ENCODE data around the gene RNF157.
A peak's percentile ranks its signal among the peaks of the same experiment; 100 is the strongest.

Gene RNF157

DNA sequence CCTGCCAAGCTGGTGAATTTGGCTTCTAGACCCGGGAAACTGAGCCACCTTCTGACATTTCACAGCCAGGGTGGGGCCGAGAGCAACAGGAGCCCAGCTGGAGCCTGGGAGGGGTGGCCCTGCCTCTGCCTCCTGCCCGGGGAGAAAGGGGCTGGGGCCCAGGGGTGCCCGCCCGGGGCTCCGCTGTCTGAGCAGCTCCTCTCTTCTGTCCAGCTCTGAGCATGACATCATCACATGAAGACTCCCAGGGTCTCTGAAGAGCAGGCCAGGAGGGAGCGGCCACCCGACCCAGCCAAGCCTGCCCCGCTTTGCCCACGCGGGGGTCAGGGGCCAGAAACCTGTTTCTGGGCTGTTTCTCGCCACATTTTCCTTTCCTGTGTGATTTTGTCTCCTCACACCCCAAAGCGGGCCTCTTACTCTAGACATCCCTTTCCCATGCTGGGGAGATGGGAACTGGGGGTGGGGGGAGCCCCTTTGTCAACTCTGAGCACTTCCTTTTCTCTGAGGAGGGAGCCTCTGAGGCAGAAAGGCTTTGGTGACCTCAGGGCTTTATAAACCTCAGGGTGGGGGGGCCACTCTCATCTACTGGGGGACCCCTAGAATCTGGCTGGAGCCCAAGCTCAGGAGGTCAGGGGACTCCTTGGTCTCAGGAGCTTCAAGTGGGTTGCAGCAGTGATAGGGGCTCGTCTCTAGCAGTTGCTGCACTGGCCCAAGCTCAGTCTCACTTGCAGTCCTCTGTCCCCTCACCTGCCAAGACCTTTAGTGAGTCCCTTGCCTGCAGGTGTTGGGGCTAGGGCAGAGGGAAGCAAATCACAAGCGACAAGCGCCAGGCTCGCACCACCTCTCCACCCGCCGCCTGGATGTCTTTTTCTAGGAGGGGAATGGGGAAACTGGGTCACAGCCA is 32.5 kb upstream of the RNF157 start:
- no peak for TF ChIP-seq EZH2phosphoT487 (IDR thresholded peaks at IDR 0.05; ENCODE audit: borderline replicate concordance, low read length)
- TF ChIP-seq, protein P1, sequence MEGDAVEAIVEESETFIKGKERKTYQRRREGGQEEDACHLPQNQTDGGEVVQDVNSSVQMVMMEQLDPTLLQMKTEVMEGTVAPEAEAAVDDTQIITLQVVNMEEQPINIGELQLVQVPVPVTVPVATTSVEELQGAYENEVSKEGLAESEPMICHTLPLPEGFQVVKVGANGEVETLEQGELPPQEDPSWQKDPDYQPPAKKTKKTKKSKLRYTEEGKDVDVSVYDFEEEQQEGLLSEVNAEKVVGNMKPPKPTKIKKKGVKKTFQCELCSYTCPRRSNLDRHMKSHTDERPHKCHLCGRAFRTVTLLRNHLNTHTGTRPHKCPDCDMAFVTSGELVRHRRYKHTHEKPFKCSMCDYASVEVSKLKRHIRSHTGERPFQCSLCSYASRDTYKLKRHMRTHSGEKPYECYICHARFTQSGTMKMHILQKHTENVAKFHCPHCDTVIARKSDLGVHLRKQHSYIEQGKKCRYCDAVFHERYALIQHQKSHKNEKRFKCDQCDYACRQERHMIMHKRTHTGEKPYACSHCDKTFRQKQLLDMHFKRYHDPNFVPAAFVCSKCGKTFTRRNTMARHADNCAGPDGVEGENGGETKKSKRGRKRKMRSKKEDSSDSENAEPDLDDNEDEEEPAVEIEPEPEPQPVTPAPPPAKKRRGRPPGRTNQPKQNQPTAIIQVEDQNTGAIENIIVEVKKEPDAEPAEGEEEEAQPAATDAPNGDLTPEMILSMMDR (IDR thresholded peaks at IDR 0.05; ENCODE audit: low read depth, low read length, poor library complexity, severe bottlenecking), result no peak
- Histone ChIP-seq H4K20me1 (ENCODE audit: control insufficient read depth, insufficient read depth, low read depth, low read length) (no peaks in the 10 kb centered on the region), H3K79me2 (ENCODE audit: control insufficient read depth, low read length) (peaks cover 34% of the 10 kb centered on the region), H3K4me2 (ENCODE audit: low read length) (peak overlapping the region; percentile 81), H3K27ac (ENCODE audit: low read depth, low read length) (peak overlapping the region; percentile 91), H3K36me3 (ENCODE audit: control insufficient read depth, low read length) (peaks cover 31% of the 10 kb centered on the region), H3K9me3 (ENCODE audit: control insufficient read depth, insufficient read depth, low read length) (no peaks in the 10 kb centered on the region), H3K9me2 (replicated peaks; ENCODE audit: control insufficient read depth, low read length) (no peaks in the 10 kb centered on the region), H3K4me3 (ENCODE audit: low read length) (peak overlapping the region; percentile 80), H3K4me1 (ENCODE audit: control insufficient read depth, low read length) (peaks cover 61% of the 10 kb centered on the region), H3K27me3 (ENCODE audit: control insufficient read depth, low read length) (no peaks in the 10 kb centered on the region), H3F3A (ENCODE audit: control insufficient read depth, insufficient read depth) (peaks cover 21% of the 10 kb centered on the region)

DNA sequence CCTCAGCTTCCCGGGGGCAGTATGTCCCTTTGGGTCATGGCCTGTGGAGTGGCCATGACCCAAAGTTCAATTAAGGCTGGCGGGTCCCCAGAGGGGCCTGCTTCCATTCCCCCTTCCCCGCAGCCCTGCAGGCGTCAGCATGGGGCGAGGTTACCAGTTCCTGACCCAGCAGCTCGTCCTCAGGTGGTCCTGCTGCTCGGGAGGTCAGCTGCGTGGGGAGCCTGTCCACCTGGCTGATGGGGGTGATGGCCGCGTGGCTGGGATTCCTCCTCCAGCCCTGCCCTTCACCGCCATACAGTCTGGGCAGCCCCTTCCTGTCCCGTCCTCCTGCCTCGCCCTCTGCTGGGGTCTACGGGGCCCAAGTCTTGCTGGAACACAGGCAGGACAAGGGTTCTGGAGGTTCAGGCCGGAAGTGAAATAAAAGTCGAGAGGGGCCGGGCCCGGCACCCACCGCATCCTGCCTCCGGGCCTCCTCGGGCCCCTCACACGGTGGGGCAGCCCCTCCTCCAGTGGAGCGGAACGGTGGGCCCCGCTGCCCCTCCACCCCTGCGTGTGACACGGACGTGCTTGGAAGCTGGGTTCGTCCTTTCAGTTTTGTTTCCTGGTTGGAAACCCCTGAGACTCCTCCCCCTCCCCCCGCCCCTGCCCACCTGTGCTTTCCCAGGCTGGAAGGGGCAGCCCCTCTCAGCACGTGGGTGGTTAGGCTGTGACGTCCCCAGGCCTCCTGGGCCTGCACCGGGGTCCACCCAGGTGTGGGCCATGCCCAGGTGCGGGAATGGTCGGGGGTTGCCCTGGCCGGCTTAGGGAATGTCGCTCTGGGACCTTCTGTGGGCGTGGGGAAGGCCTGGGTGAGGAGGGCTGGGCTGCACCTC is 31.6 kb upstream of the RNF157 start:
- H4K20me1 ChIP-seq (ENCODE audit: control insufficient read depth, insufficient read depth, low read depth, low read length), result no peaks in the 10 kb centered on the region
- H3K79me2 ChIP-seq (ENCODE audit: control insufficient read depth, low read length), result peaks cover 43% of the 10 kb centered on the region
- H3K4me1 ChIP-seq (ENCODE audit: control insufficient read depth, low read length), result peaks cover 70% of the 10 kb centered on the region
- peak overlapping the region; percentile 91 for H3K27ac ChIP-seq (ENCODE audit: low read depth, low read length)
- TF ChIP-seq EZH2phosphoT487 (IDR thresholded peaks at IDR 0.05; ENCODE audit: borderline replicate concordance, low read length), result no peak
- TF ChIP-seq, protein P1 (IDR thresholded peaks at IDR 0.05; ENCODE audit: low read depth, low read length, poor library complexity, severe bottlenecking), result no peak
- no peaks in the 10 kb centered on the region for H3K9me3 ChIP-seq (ENCODE audit: control insufficient read depth, insufficient read depth, low read length)
- no peaks in the 10 kb centered on the region for H3K9me2 ChIP-seq (replicated peaks; ENCODE audit: control insufficient read depth, low read length)
- no peaks in the 10 kb centered on the region for H3K27me3 ChIP-seq (ENCODE audit: control insufficient read depth, low read length)
- peaks cover 38% of the 10 kb centered on the region for H3K36me3 ChIP-seq (ENCODE audit: control insufficient read depth, low read length)
- H3K4me3 ChIP-seq (ENCODE audit: low read length), result peak overlapping the region; percentile 80
- H3F3A ChIP-seq (ENCODE audit: control insufficient read depth, insufficient read depth), result peaks cover 21% of the 10 kb centered on the region
- H3K4me2 ChIP-seq (ENCODE audit: low read length), result peak overlapping the region; percentile 81

DNA sequence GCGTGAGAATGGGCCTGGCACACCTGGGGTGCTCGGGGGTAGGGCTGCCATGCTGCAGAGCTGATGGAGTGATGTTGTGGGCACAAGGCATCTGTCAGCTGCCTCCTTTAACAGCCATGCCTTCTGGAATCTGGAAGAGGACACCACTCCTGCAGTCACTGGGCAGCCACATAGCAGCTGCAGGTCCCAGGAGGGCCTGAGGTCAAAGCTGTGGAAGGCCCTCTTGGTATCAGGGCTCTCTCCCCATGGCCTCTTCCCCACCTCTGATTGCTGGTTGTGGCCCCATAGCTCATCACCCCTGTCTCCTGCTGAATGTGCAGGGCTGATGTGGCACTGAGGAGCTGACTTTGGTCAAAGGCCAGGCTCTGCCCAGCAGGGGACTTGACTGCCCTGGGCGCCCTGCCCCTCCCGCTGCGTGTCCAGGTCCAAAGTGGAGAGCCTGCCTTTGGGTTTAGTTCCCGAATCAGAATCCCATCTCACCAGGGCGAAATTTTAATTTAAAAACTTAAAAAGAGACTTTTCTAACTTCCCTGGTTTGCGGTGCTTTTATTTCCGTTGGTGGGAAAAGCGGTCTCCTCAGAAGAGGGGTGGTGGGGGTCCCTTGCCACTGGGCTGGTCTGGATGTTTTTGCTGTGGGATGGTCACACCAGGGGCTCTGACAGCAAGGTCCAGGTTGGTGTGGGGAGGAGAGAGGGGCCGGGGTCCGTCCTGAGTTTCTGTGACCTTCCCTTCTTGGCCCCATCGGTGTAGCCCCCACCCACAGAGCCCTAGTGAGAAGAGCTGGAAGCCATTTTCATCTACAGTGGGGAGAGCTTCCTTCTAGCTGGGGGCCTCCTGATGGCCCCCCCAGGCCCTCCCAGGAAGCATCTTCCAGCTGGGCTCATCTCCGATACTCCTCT is 30.7 kb upstream of the RNF157 start:
- Histone ChIP-seq H3K27ac (ENCODE audit: low read depth, low read length) (peak overlapping the region; percentile 91), H3K4me3 (ENCODE audit: low read length) (peak overlapping the region; percentile 80), H3K36me3 (ENCODE audit: control insufficient read depth, low read length) (peaks cover 47% of the 10 kb centered on the region), H3K27me3 (ENCODE audit: control insufficient read depth, low read length) (no peaks in the 10 kb centered on the region), H3K9me3 (ENCODE audit: control insufficient read depth, insufficient read depth, low read length) (no peaks in the 10 kb centered on the region), H3F3A (ENCODE audit: control insufficient read depth, insufficient read depth) (peaks cover 21% of the 10 kb centered on the region), H4K20me1 (ENCODE audit: control insufficient read depth, insufficient read depth, low read depth, low read length) (no peaks in the 10 kb centered on the region), H3K4me2 (ENCODE audit: low read length) (peak overlapping the region; percentile 81), H3K79me2 (ENCODE audit: control insufficient read depth, low read length) (peaks cover 51% of the 10 kb centered on the region), H3K9me2 (replicated peaks; ENCODE audit: control insufficient read depth, low read length) (no peaks in the 10 kb centered on the region), H3K4me1 (ENCODE audit: control insufficient read depth, low read length) (peaks cover 75% of the 10 kb centered on the region)
- no peak for TF ChIP-seq EZH2phosphoT487 (IDR thresholded peaks at IDR 0.05; ENCODE audit: borderline replicate concordance, low read length)
- TF ChIP-seq, protein P1 (IDR thresholded peaks at IDR 0.05; ENCODE audit: low read depth, low read length, poor library complexity, severe bottlenecking), result no peak

All from DOHH2 (cell line).